HepG2 (cell line): ENCODE results near the gene NUDT1. TPM values are rescaled to one million over a fixed set of nuclear protein-coding genes. Genes with fewer than 3 reads are reported as not detected.

Experiments used
- CBX5 ChIP-seq: sonication (generic); formaldehyde crosslinking; IDR thresholded peaks from 2 replicates; pipeline ENCODE4 v1.4.0; 2020; ENCODE audit warnings: missing genetic modification reagents, borderline replicate concordance
- EEA1 ChIP-seq: sonication (generic); formaldehyde crosslinking; IDR thresholded peaks from 2 replicates; pipeline ENCODE4 v1.5.1; 2020; ENCODE audit warnings: mild to moderate bottlenecking, missing genetic modification reagents, borderline replicate concordance
- FLYWCH1 ChIP-seq: sonication (generic); formaldehyde crosslinking; IDR thresholded peaks from 2 replicates; pipeline ENCODE4 v1.8.1; 2023; ENCODE audit warnings: mild to moderate bottlenecking, missing genetic modification reagents
- GATA4 ChIP-seq: sonication (generic); IDR thresholded peaks from 2 replicates; pipeline ENCODE4 v1.6.1; 2016; ENCODE audit warnings: antibody characterized with exemption, low read depth, borderline replicate concordance
- HOXA3 ChIP-seq: sonication (generic); formaldehyde crosslinking; IDR thresholded peaks from 2 replicates; pipeline ENCODE4 v1.5.0; 2020; ENCODE audit warnings: missing genetic modification reagents
- PAX8 ChIP-seq: sonication (generic); formaldehyde crosslinking; IDR thresholded peaks from 2 replicates; pipeline ENCODE4 v1.8.0; 2022; ENCODE audit warnings: mild to moderate bottlenecking, missing genetic modification reagents, borderline replicate concordance
- RORA ChIP-seq: sonication (generic); formaldehyde crosslinking; IDR thresholded peaks from 2 replicates; pipeline ENCODE4 v1.5.0; 2020; ENCODE audit warnings: mild to moderate bottlenecking, missing genetic modification reagents, moderate library complexity
- SMAD9 ChIP-seq: sonication (generic); formaldehyde crosslinking; IDR thresholded peaks from 2 replicates; pipeline ENCODE4 v1.5.1; 2020; ENCODE audit warnings: mild to moderate bottlenecking, missing genetic modification reagents
- YEATS2 ChIP-seq: sonication (generic); formaldehyde crosslinking; IDR thresholded peaks from 2 replicates; pipeline ENCODE4 v1.4.0; 2020; ENCODE audit warnings: missing genetic modification reagents, borderline replicate concordance
- ZNF235 ChIP-seq: sonication (generic); formaldehyde crosslinking; IDR thresholded peaks from 2 replicates; pipeline ENCODE4 v1.8.1; 2023; ENCODE audit warnings: mild to moderate bottlenecking, missing genetic modification reagents, borderline replicate concordance
- ZNF280B ChIP-seq: sonication (generic); formaldehyde crosslinking; IDR thresholded peaks from 2 replicates; pipeline ENCODE4 v1.5.0; 2020; ENCODE audit warnings: missing genetic modification reagents, mild to moderate bottlenecking, borderline replicate concordance
- ZNF713 ChIP-seq: sonication (generic); formaldehyde crosslinking; IDR thresholded peaks from 2 replicates; pipeline ENCODE4 v1.4.0; 2020; ENCODE audit warnings: mild to moderate bottlenecking, missing genetic modification reagents
- ZZZ3 ChIP-seq: sonication (generic); formaldehyde crosslinking; IDR thresholded peaks from 2 replicates; pipeline ENCODE4 v1.4.0; 2020; ENCODE audit warnings: missing genetic modification reagents, mild to moderate bottlenecking, borderline replicate concordance
- polyA plus RNA-seq, 8 experiments: library from polyadenylated mRNA; depleted of rRNA in 3 of 8; stranded (reverse) in 7 of 8; unstranded in 1 of 8; fragments of >200 nt; fragmentation: Illumina TruSeq in 4 of 8; extraction: Trizol in 4 of 8; gene quantifications; 2 replicates each; pipeline versions ENCODE4 v1.2.1 to v1.2.3, GENCODE V29; 2011 to 2016; ENCODE audit warnings: low read depth in 4 of 8, missing spikeins in 1 of 8, mixed read lengths in 1 of 8; ENCODE audit not compliant: insufficient read depth in 1 of 8
- total RNA-seq, 5 experiments: library from RNA; depleted of rRNA; stranded (reverse); fragments of >200 nt; fragmentation: Illumina TruSeq; extraction: Trizol; gene quantifications; 2 replicates each; pipeline ENCODE4 v1.2.3, GENCODE V29; 2016; ENCODE audit warnings: low read depth in 1 of 5
- TF ChIP-seq, protein P1 (sequence below): sonication (generic); formaldehyde crosslinking; IDR thresholded peaks from 2 replicates; pipeline ENCODE4 v1.5.1; 2020; ENCODE audit warnings: missing genetic modification reagents, mild to moderate bottlenecking, borderline replicate concordance
- TF ChIP-seq, protein P2 (sequence below): sonication (generic); formaldehyde crosslinking; IDR thresholded peaks from 2 replicates; pipeline ENCODE4 v1.9.0; 2021; ENCODE audit warnings: missing genetic modification reagents, borderline replicate concordance

NUDT1 gene
- total and polyA plus RNA-seq, 2 of the 13 experiments (the other 11 are each of a cell fraction or from before 2014, with no cell fraction given): 9.1 to 26.8 TPM

DNA sequence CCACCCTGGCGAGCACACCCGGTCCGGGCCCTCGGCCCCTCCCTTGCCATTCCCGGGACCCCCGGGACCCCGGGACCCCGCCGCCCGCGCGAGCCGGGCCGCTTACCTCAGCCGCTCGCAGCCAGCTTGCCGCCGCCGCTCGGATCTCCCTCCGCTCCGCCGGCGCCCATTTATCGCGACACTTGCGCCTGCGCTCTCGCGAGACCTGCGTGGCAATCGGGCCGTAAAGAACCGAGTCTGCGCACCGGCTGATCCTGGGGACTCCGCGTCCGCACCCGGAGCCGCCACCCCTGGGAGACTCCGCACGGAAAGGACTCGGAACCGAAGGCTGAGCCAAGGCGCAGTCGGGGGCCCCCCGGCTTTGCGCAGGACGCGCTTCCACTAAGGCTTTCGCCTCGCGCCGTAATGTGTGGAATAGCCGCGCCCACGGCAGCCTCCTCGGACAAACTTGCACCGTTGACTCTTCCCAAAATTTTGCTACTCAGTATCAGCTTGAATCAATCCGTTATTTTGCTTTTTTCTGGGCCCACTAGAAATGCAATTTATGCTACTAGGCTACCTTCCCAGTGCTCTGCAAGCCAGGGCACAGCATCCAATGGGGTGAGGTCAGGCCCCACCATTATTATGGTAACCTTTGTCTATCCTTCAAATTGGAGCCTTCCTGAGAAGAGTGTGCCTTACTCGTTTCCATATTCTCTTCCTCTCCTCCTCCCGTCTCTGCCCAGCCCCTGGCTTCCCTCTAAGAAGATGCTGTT, 9.1 kb upstream of the NUDT1 start, which contains the start of gene MAD1L1 (continued):
- TF ChIP-seq ZNF280B (CRISPR knock-in tag) (no peak), YEATS2 (CRISPR knock-in tag) (peak; percentile 92), ZZZ3 (CRISPR knock-in tag) (peak; percentile 95), EEA1 (CRISPR knock-in tag) (no peak), PAX8 (CRISPR knock-in tag) (peak; percentile 70; the same call in 1 of the 2 replicates), GATA4 (peak; percentile 46; the same call in 1 of the 2 replicates), SMAD9 (no peak), FLYWCH1 (CRISPR knock-in tag) (peak; percentile 58; the same call in 1 of the 2 replicates), CBX5 (CRISPR knock-in tag) (peak; percentile 76; the same call in 1 of the 2 replicates), ZNF235 (CRISPR knock-in tag) (peak; percentile 87; the same call in 1 of the 2 replicates), RORA (CRISPR knock-in tag) (no peak), HOXA3 (CRISPR knock-in tag) (peak; percentile 79), ZNF713 (CRISPR knock-in tag) (no peak)
- TF ChIP-seq, protein P1, sequence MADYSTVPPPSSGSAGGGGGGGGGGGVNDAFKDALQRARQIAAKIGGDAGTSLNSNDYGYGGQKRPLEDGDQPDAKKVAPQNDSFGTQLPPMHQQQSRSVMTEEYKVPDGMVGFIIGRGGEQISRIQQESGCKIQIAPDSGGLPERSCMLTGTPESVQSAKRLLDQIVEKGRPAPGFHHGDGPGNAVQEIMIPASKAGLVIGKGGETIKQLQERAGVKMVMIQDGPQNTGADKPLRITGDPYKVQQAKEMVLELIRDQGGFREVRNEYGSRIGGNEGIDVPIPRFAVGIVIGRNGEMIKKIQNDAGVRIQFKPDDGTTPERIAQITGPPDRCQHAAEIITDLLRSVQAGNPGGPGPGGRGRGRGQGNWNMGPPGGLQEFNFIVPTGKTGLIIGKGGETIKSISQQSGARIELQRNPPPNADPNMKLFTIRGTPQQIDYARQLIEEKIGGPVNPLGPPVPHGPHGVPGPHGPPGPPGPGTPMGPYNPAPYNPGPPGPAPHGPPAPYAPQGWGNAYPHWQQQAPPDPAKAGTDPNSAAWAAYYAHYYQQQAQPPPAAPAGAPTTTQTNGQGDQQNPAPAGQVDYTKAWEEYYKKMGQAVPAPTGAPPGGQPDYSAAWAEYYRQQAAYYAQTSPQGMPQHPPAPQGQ (CRISPR knock-in tag): no peak
- TF ChIP-seq, protein P2, sequence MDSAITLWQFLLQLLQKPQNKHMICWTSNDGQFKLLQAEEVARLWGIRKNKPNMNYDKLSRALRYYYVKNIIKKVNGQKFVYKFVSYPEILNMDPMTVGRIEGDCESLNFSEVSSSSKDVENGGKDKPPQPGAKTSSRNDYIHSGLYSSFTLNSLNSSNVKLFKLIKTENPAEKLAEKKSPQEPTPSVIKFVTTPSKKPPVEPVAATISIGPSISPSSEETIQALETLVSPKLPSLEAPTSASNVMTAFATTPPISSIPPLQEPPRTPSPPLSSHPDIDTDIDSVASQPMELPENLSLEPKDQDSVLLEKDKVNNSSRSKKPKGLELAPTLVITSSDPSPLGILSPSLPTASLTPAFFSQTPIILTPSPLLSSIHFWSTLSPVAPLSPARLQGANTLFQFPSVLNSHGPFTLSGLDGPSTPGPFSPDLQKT: no peak
- TF ChIP-seq, all 625 proteins: peak for 226
